Suprapubic skin (tissue), 3 donors: ENCODE measurements around the gene TTLL7.

Source experiments
- CTCF ChIP-seq, 2 donors: fragments of 200-600 bp in 1 of 2; fragments of 450-650 bp in 1 of 2; sonication (generic) in 1 of 2; IDR thresholded peaks; one replicate each; pipeline ENCODE4 v1.5.1; 2016 to 2019; ENCODE audit warnings: antibody characterized with exemption in 2 of 2, mild to moderate bottlenecking in 1 of 2, moderate library complexity in 1 of 2
- POLR2AphosphoS5 ChIP-seq, 3 donors: sonication (generic); formaldehyde crosslinking; IDR thresholded peaks; one replicate each; pipeline ENCODE4 v1.6.1; 2017; ENCODE audit warnings: antibody characterized with exemption in 3 of 3

- TF ChIP-seq POLR2AphosphoS5 (IDR thresholded peaks at IDR 0.05) = no peak
- no peak for TF ChIP-seq CTCF (IDR thresholded peaks at IDR 0.05)
These were observed 176.7 kb downstream of the TTLL7 start for GRCh38 chr1:83822208-83822607.
